Measurements from ENCODE around the gene PAPSS1. TPM values are rescaled to one million over a fixed set of nuclear protein-coding genes. Genes with fewer than 3 reads are reported as not detected.

The PAPSS1 gene
- total and polyA plus RNA-seq, 9 of the 15 experiments (the other 6 are each of a cell fraction or from before 2014, with no cell fraction given), result 21.1 to 53.9 (median 41.9) TPM

GRCh38 chr4:107711831-107712230 lies 8.2 kb downstream of the PAPSS1 start:
- Histone ChIP-seq H2AFZ (ENCODE audit: low read depth, low read length) (no peak overlapping the region), H3K9me1 (ENCODE audit: control insufficient read depth, insufficient read depth, low read length) (no peaks in the 10 kb centered on the region), H3K9me3 (replicated peaks; ENCODE audit: control insufficient read depth, insufficient read depth, low read depth, low read length) (peaks cover 3% of the 10 kb centered on the region; the same call in 1 of the 2 replicates), H3K36me3 (ENCODE audit: control insufficient read depth, insufficient read depth, low read length) (0 out of 3 replicates have a peak, but pooled peaks cover 4% of the 10 kb centered on the region), H3K27ac (ENCODE audit: extremely low read depth, low read depth, low read length) (no peak overlapping the region), H3K79me2 (ENCODE audit: control insufficient read depth, insufficient read depth, low read length) (peaks cover 33% of the 10 kb centered on the region), H3K9ac (ENCODE audit: insufficient read depth in 1 of 2, low read depth in 2 of 2, low read length in 2 of 2) (no peak overlapping the region), H3K4me1 (replicated peaks in 1 of 2; ENCODE audit: control insufficient read depth in 2 of 2, insufficient read depth in 2 of 2, low read length in 2 of 2) (peaks cover 2 to 4% of the 10 kb centered on the region in 2 experiments; a peak in 2 of 5 replicates), H3K4me2 (ENCODE audit: insufficient read depth, low read length) (no peak overlapping the region), H3K4me3 (no peak overlapping the region), H3K27me3 (ENCODE audit: control insufficient read depth in 2 of 2, insufficient read depth in 2 of 2, low read length in 2 of 2) (no peaks in the 10 kb centered on the region), H4K20me1 (replicated peaks; ENCODE audit: control insufficient read depth, insufficient read depth, low read length) (no peaks in the 10 kb centered on the region)
- ATAC-seq (no peak), FAIRE-seq (no peak), DNase-seq (ENCODE audit: extremely low read depth in 1 of 4, low spot score in 3 of 4) (no peak)
- BruUV-seq (replicated peaks), result no TSS peak
- intact Hi-C loops (cut with micrococcal nuclease) (no loop called here), in situ Hi-C loops (cut with MboI) (loop anchor here (25.0 kb wide), 1 partner anchor 1400 kb away; the partner anchor contains the start of genes AIMP1 and TBCK)
- ChIA-PET CTCF (ENCODE audit: low intra/inter-chr PET ratio) (no interaction called here), POLR2A (no interaction called here)
- no peak for TF ChIP-seq SIN3A (IDR thresholded peaks at IDR 0.05; ENCODE audit: borderline replicate concordance in 2 of 2, control insufficient read depth in 1 of 2, low read depth in 2 of 2, low read length in 2 of 2)
- TF ChIP-seq FIP1L1 (IDR thresholded peaks at IDR 0.05; ENCODE audit: low read depth, low read length, poor library complexity, severe bottlenecking), result no peak
- 45% methylated on average over 3 of the region's 3 CpGs for WGBS (ENCODE audit: insufficient coverage, low coverage, missing lambda C conversion rate)

Data from K562 (cell line).